NB4 (cell line): Measurements from ENCODE around the gene CAPN12.

ENCODE experiments used
- CTCF ChIP-seq: IDR thresholded peaks from one replicate; pipeline ENCODE4 v1.5.1; 2012; ENCODE audit warnings: low read depth, low read length
- MAX ChIP-seq: IDR thresholded peaks from 2 replicates; pipeline ENCODE4 v1.6.1; 2011; ENCODE audit warnings: low read depth, low read length
- MYC ChIP-seq: IDR thresholded peaks from 2 replicates; pipeline ENCODE4 v1.6.1; 2011; ENCODE audit warnings: low read depth, low read length
- POLR2A ChIP-seq: IDR thresholded peaks from 2 replicates; pipeline ENCODE4 v1.6.1; 2011; ENCODE audit warnings: mild to moderate bottlenecking; ENCODE audit not compliant: insufficient read length; ENCODE audit errors: extremely low read depth

GRCh38 chr19:38701455-38702063 is 42.7 kb downstream of the CAPN12 start:
- TF ChIP-seq CTCF = no peak
- no peak for TF ChIP-seq POLR2A
- TF ChIP-seq MAX = no peak
- TF ChIP-seq MYC = no peak
